ENCODE results near the gene KCNK1.

- TF ChIP-seq CTCF (IDR thresholded peaks at IDR 0.05; ENCODE audit: poor library complexity, severe bottlenecking) (no peak), EP300 (conservative IDR thresholded peaks at IDR 0.05; ENCODE audit: poor library complexity, severe bottlenecking) (no peak), POLR2AphosphoS5 (IDR thresholded peaks at IDR 0.05) (no peak)
Measured at GRCh38 chr1:233613252-233614172, at the start of gene KCNK1.
